ENCODE data around the gene CEP70.

GRCh38 chr3:138449490-138449889 lies 144.6 kb downstream of the CEP70 start:
- no peak for TF ChIP-seq CTCF (IDR thresholded peaks at IDR 0.05)
- TF ChIP-seq POLR2A (IDR thresholded peaks at IDR 0.05) = no peak
